Adipocyte (in vitro differentiated cells): ENCODE data around the gene SEMA5A.

Experiments used
- DNase-seq: peaks from one replicate; pipeline ENCODE4 v3.0.0-alpha.2; 2015; ENCODE audit warnings: low read depth
- H3K27me3 ChIP-seq: replicated peaks from 2 replicates; pipeline ENCODE4 v1.7.0; 2013; ENCODE audit warnings: mild to moderate bottlenecking, low read length, moderate library complexity; ENCODE audit not compliant: control insufficient read depth, insufficient read depth
- H3K36me3 ChIP-seq: 2 replicates; pipeline ENCODE4 v1.7.0; 2013; ENCODE audit warnings: low read length, mild to moderate bottlenecking, moderate library complexity; ENCODE audit not compliant: control insufficient read depth, insufficient read depth, severe bottlenecking
- H3K4me1 ChIP-seq: 2 replicates; pipeline ENCODE4 v1.7.0; 2013; ENCODE audit warnings: mild to moderate bottlenecking, low read length, moderate library complexity; ENCODE audit not compliant: control insufficient read depth, insufficient read depth
- H3K4me3 ChIP-seq: 2 replicates; pipeline ENCODE4 v1.7.0; 2013; ENCODE audit warnings: mild to moderate bottlenecking, low read length, moderate library complexity
- H3K9ac ChIP-seq: 2 replicates; pipeline ENCODE4 v1.7.0; 2013; ENCODE audit warnings: mild to moderate bottlenecking, low read length, moderate library complexity
- H3K9me3 ChIP-seq: 2 replicates; pipeline ENCODE4 v1.7.0; 2013; ENCODE audit warnings: mild to moderate bottlenecking, low read length, moderate library complexity; ENCODE audit not compliant: control insufficient read depth

The SEMA5A gene

GRCh38 chr5:9151684-9152427 is 394.0 kb downstream of the SEMA5A start:
- Histone ChIP-seq H3K4me3 (no peak overlapping the region), H3K9me3 (no peaks in the 10 kb centered on the region), H3K27me3 (no peaks in the 10 kb centered on the region), H3K4me1 (peaks cover 16% of the 10 kb centered on the region), H3K36me3 (no peaks in the 10 kb centered on the region), H3K9ac (no peak overlapping the region)
- DNase-seq: no peak

- DNase-seq: no peak
- no peaks in the 10 kb centered on the region for H3K36me3 ChIP-seq
- peaks cover under 1% of the 10 kb centered on the region for H3K9me3 ChIP-seq
- H3K27me3 ChIP-seq: no peaks in the 10 kb centered on the region
- no peak overlapping the region for H3K9ac ChIP-seq
- H3K4me3 ChIP-seq: no peak overlapping the region
- H3K4me1 ChIP-seq: peaks cover 7% of the 10 kb centered on the region
Observed at GRCh38 chr5:9149988-9150387, 395.9 kb downstream of the SEMA5A start.

GRCh38 chr5:9148242-9148641 is 397.6 kb downstream of the SEMA5A start:
- H3K9ac ChIP-seq: no peak overlapping the region
- H3K9me3 ChIP-seq: peaks cover 7% of the 10 kb centered on the region
- no peaks in the 10 kb centered on the region for H3K27me3 ChIP-seq
- peaks cover 7% of the 10 kb centered on the region for H3K4me1 ChIP-seq
- DNase-seq: no peak
- H3K36me3 ChIP-seq: no peaks in the 10 kb centered on the region
- no peak overlapping the region for H3K4me3 ChIP-seq

GRCh38 chr5:9140711-9141110 is 405.2 kb downstream of the SEMA5A start:
- no peaks in the 10 kb centered on the region for H3K36me3 ChIP-seq
- no peak for DNase-seq
- H3K9ac ChIP-seq: no peak overlapping the region

GRCh38 chr5:9140202-9140601 is 405.7 kb downstream of the SEMA5A start:
- H3K4me3 ChIP-seq: no peak overlapping the region
- H3K9me3 ChIP-seq: peaks cover 7% of the 10 kb centered on the region
- H3K36me3 ChIP-seq: no peaks in the 10 kb centered on the region

More at GRCh38 chr5:9140711-9141110, 405.2 kb downstream of the SEMA5A start:
- Histone ChIP-seq H3K27me3 (no peaks in the 10 kb centered on the region), H3K4me3 (no peak overlapping the region), H3K4me1 (no peaks in the 10 kb centered on the region), H3K9me3 (peaks cover 7% of the 10 kb centered on the region)

GRCh38 chr5:9139344-9139743 is 406.5 kb downstream of the SEMA5A start:
- no peaks in the 10 kb centered on the region for H3K27me3 ChIP-seq
- no peak overlapping the region for H3K4me3 ChIP-seq
- no peaks in the 10 kb centered on the region for H3K9me3 ChIP-seq
- no peak for DNase-seq
- H3K36me3 ChIP-seq: no peaks in the 10 kb centered on the region
- H3K4me1 ChIP-seq: no peaks in the 10 kb centered on the region
- H3K9ac ChIP-seq: no peak overlapping the region

More at GRCh38 chr5:9140202-9140601, 405.7 kb downstream of the SEMA5A start:
- Histone ChIP-seq H3K9ac (no peak overlapping the region), H3K27me3 (no peaks in the 10 kb centered on the region), H3K4me1 (no peaks in the 10 kb centered on the region)
- DNase-seq: no peak

GRCh38 chr5:9128136-9128535 is 417.7 kb downstream of the SEMA5A start:
- no peaks in the 10 kb centered on the region for H3K9me3 ChIP-seq
- H3K36me3 ChIP-seq: no peaks in the 10 kb centered on the region
- H3K4me3 ChIP-seq: no peak overlapping the region
- no peaks in the 10 kb centered on the region for H3K4me1 ChIP-seq
- DNase-seq: no peak
- H3K9ac ChIP-seq: no peak overlapping the region
- no peaks in the 10 kb centered on the region for H3K27me3 ChIP-seq

GRCh38 chr5:9126490-9126889 is 419.4 kb downstream of the SEMA5A start:
- no peaks in the 10 kb centered on the region for H3K4me1 ChIP-seq
- H3K36me3 ChIP-seq: no peaks in the 10 kb centered on the region
- H3K9me3 ChIP-seq: no peaks in the 10 kb centered on the region
- no peak overlapping the region for H3K9ac ChIP-seq
- H3K27me3 ChIP-seq: no peaks in the 10 kb centered on the region
- no peak for DNase-seq
- H3K4me3 ChIP-seq: no peak overlapping the region

- H3K4me3 ChIP-seq: no peak overlapping the region
- no peaks in the 10 kb centered on the region for H3K27me3 ChIP-seq
- H3K9me3 ChIP-seq: no peaks in the 10 kb centered on the region
- H3K4me1 ChIP-seq: no peaks in the 10 kb centered on the region
- DNase-seq: no peak
- H3K9ac ChIP-seq: no peak overlapping the region
- no peaks in the 10 kb centered on the region for H3K36me3 ChIP-seq
Observed at GRCh38 chr5:9125852-9126251, 420.0 kb downstream of the SEMA5A start.

- no peaks in the 10 kb centered on the region for H3K9me3 ChIP-seq
- H3K27me3 ChIP-seq: no peaks in the 10 kb centered on the region
- H3K36me3 ChIP-seq: no peaks in the 10 kb centered on the region
- no peak for DNase-seq
- H3K4me3 ChIP-seq: no peak overlapping the region
- H3K9ac ChIP-seq: no peak overlapping the region
- H3K4me1 ChIP-seq: no peaks in the 10 kb centered on the region
Observed at GRCh38 chr5:9124838-9125237, 421.0 kb downstream of the SEMA5A start.

GRCh38 chr5:9124071-9124470 is 421.8 kb downstream of the SEMA5A start:
- H3K9ac ChIP-seq: no peak overlapping the region
- H3K9me3 ChIP-seq: no peaks in the 10 kb centered on the region
- H3K36me3 ChIP-seq: no peaks in the 10 kb centered on the region
- no peak for DNase-seq
- no peaks in the 10 kb centered on the region for H3K4me1 ChIP-seq
- no peak overlapping the region for H3K4me3 ChIP-seq
- H3K27me3 ChIP-seq: no peaks in the 10 kb centered on the region

GRCh38 chr5:9122528-9122927 is 423.3 kb downstream of the SEMA5A start:
- DNase-seq: no peak
- Histone ChIP-seq H3K4me1 (no peaks in the 10 kb centered on the region), H3K36me3 (no peaks in the 10 kb centered on the region), H3K9me3 (no peaks in the 10 kb centered on the region), H3K9ac (no peak overlapping the region), H3K27me3 (no peaks in the 10 kb centered on the region), H3K4me3 (no peak overlapping the region)
